HG03097 (cell line): ENCODE results near the gene MAVS.
A peak's percentile ranks its signal among the peaks of the same experiment; 100 is the strongest.

Source experiments
- ATAC-seq: cut with Tn5 transposase; IDR thresholded peaks from one replicate; pipeline ENCODE4 v1.9.1; 2021; ENCODE audit not compliant: unreplicated experiment, low FRiP score

The MAVS gene

GRCh38 chr20:3846740-3847428, at the start of gene MAVS:
Gene MAVS (plus strand): TSS chr20:3846834. CDS start chr20:3854625, 7,791 bp downstream.
- ATAC-seq, result peak; percentile 88

DNA sequence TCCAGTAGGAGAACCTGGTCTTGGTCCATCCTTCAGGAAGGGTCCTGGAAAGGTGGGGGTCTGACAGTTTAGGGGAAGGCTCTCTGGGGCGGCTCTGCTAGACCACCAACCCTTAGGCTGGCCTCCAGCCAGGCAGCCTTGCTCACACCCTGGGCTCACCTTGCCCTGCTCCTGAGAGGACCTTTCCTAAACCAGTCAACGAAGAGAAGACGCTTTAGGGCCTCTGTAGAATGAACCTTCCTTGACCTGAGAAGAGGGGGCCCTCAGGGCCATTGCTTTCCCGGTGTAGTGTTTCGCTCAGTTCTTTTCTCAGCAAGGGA, 49.4 kb upstream of the MAVS start:
- ATAC-seq, result no peak

GRCh38 chr20:3797592-3798372, 48.9 kb upstream of the MAVS start:
- no peak for ATAC-seq

DNA sequence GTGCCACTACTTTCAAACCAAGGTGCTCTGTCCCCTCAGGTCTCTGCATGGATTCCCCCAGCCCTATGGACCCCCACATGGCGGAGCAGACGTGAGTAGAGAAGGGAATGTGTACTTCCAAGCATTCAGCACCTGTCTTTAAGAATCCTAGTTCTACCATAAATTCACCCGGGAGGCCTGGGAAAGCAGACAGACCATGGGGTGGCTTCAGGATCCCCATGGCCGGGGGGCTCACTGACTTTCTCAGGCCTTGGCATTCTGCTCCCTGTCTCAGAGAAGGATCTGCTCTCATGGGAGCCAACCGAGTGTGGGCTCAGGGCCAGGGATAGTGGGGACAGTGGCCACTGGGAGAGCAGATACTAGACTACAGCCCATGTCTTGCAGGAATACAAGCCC, 48.3 kb upstream of the MAVS start:
- no peak for ATAC-seq

- no peak for ATAC-seq
These were observed 47.8 kb upstream of the MAVS start for GRCh38 chr20:3798908-3799248.

DNA sequence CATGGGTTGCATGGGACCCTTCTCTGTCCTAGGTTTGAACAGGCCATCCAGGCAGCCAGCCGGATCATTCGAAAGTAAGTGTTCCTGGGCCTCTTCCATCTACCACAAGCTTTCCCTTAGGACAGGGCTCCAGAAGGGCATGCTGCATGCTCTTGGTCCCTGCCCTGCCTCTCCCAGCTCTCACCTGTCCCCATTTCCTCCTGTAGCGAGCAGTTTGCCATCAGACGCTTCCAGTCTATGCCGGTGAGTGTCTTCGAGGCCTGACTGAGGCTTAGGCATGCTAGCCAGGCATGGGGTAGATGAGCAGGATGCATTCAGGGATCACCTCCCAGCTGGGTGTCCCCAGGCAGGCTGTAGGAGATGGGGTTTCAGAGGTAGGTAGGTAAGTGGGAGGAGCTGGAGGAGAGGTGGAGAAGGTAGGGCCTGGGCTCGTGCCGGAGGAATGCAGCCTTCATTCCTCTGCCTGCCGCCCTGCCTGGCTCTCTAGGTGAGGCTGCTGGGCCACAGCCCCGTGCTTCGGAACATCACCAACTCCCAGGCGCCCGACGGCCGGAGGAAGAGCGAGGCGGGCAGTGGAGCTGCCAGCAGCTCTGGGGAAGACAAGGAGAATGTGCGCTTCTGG, 46.3 kb upstream of the MAVS start:
- no peak for ATAC-seq

GRCh38 chr20:3800878-3801260, 45.8 kb upstream of the MAVS start:
- ATAC-seq, result no peak

- no peak for ATAC-seq
These were observed 45.3 kb upstream of the MAVS start for GRCh38 chr20:3801299-3801698.

DNA sequence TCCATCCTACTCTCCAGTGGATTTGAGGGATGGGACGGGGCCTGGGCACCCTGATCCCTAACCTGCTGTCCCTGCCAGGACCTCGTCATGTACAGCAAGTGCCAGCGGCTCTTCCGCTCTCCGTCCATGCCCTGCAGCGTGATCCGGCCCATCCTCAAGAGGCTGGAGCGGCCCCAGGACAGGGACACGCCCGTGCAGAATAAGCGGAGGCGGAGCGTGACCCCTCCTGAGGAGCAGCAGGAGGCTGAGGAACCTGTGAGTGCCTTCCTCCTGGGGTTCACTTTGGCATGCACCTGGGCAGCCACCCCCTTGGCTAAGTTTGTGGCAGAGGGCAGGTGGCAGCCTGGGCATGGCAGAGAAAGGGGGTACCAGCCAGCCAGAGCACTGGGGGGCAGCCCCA, 44.8 kb upstream of the MAVS start:
- no peak for ATAC-seq

DNA sequence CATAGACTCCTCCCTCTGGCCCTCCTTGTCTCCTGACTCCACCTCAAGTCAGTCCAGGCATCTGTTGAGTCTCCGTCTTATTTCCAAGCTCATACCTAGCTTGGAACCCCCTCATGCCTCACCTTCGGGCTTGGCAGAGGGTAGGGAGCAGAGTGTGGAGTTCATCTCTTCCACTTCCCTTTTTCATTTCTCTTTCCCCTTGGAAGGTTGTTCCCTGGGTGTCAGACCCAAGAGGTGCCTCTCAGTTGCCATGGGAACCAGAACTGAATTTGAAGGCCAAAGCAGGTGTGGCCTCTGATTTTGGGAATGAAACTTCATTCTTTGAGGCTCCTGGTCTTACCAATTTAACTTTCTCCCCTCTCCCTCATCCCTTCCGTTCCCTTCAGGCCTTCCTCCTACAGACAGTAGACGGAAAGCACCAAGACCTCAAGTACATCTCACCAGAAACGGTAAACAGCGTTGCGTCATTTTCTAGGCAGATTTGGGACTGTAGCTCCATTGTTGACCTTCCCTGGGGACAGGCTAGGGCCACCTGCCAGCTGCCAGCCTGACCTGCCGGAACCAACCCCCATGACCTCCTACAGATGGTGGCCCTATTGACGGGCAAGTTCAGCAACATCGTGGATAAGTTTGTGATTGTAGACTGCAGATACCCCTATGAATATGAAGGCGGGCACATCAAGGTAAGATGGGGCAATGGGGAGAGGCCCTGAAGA, 44.0 kb upstream of the MAVS start:
- no peak for ATAC-seq

DNA sequence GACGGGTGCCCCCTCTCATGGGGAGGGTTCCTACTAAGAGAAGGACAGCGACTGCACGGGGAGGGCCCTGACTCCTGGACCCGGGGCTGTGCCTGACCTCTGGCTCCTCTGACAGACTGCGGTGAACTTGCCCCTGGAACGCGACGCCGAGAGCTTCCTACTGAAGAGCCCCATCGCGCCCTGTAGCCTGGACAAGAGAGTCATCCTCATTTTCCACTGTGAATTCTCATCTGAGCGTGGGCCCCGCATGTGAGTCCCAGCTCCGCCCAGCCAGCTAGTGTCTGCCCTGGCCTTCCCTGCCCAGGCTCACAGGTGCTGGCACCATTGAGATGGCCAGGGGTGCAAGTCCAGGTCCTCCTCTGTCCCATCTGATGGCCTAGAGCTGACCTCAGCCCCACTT, 43.3 kb upstream of the MAVS start:
- ATAC-seq, result no peak

GRCh38 chr20:3803854-3804253, 42.8 kb upstream of the MAVS start:
- ATAC-seq, result no peak

- ATAC-seq, result no peak
These were observed 42.3 kb upstream of the MAVS start for GRCh38 chr20:3804254-3804751.

DNA sequence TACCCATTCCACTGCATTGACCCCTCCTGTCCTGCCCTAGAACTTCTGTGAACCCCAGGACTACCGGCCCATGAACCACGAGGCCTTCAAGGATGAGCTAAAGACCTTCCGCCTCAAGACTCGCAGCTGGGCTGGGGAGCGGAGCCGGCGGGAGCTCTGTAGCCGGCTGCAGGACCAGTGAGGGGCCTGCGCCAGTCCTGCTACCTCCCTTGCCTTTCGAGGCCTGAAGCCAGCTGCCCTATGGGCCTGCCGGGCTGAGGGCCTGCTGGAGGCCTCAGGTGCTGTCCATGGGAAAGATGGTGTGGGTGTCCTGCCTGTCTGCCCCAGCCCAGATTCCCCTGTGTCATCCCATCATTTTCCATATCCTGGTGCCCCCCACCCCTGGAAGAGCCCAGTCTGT, 41.9 kb upstream of the MAVS start:
- ATAC-seq, result no peak

DNA sequence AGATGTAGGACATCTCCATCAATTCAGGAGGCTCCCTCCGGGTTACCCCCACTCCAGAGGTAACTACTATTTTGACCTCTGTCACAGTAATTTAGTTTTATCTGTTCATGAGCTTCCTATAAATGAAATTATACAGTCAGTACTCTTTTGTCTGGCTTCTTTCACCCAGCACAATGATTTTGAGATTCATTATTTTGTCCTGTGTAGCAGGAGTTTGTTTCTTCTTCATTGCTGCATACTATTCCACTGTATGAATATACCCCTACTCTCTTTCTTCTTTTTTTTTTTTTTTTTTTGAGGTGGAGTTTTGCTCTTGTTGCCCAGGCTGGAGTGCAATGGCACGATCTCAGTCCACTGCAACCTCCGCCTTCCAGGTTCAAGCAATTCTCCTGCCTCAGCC, 38.1 kb upstream of the MAVS start:
- no peak for ATAC-seq

- ATAC-seq, result no peak
These were observed 35.0 kb upstream of the MAVS start for GRCh38 chr20:3811467-3812258.

DNA sequence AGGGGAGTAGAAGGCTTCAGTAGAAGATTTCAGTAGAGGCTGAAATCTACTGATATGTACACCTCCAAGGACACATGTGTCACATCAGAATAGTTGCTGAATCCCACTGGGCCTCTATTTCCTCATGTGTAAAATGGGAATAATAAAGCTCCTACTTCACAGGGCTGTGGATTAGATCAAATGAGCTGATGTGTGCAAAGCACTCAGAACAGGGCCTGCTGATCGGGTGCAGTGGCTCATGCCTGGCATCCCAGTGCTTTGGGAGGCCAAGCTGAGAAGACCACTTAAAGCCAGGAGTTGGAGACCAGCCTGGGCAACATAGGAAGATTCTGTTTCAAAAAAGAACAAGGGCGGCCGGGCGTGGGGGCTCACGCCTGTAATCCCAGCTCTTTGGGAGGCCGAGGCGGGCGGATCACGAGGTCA, 34.4 kb upstream of the MAVS start:
- no peak for ATAC-seq

DNA sequence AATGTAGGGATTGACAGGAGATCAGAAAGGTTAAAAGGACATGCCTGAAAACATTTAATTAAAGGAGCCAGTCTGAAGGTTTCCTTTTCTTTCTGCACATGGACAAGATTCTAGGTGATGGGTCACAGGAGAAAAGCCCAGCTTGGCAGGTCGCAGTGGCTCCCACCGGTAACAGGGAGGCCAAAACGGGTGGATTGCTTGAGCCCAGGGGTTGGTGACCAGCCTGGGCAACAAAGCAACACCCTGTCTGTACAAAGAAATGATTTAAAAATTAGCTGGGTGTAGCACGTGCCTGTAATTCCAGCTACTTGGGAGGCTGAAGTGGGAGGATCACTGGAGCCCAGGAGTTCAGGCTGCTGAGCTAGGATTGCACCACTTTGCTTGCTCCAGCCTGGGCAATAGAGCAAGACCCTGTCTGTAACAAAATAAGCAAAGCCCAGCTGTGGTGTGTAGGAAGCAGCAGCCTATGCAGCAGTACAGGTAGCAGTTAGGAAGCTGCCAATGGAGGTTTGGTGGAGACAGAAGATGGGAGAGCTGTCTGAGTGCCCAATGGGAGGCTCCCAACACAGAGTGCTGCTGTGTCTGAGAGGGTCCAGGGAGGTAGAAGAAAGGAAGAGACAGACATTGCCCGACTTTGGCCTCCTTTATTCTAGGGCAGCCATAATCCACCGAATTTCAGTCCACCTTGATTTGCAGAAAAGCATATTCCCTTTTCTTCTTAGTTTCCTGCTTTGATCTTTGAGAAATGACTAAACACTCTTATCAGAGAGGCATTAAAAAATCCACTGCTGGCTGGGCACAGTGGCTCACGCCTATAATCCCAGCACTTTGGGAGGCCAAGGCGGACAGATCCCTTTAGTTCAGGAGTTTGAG, 33.4 kb upstream of the MAVS start:
- ATAC-seq, result no peak

GRCh38 chr20:3813848-3814581, 32.6 kb upstream of the MAVS start:
- ATAC-seq, result no peak
